Keratinocyte (primary cell): ENCODE measurements around the gene ZNF784. TPM values are rescaled to one million over a fixed set of nuclear protein-coding genes. Genes with fewer than 3 reads are reported as not detected.

Experiments used
- DNase-seq: peaks from one replicate; pipeline ENCODE4 v3.0.0-alpha.2; 2011; ENCODE audit warnings: low read depth, missing footprints, low spot score
- FAIRE-seq: peaks from 2 replicates; lab custom pipeline; 2011; peaks lifted over from hg19 to GRCh38; lab: Jason Lieb, UNC
- H2AFZ ChIP-seq: 2 replicates; pipeline ENCODE4 v1.6.0; 2012; ENCODE audit warnings: low read length, control low read depth, inconsistent platforms; ENCODE audit not compliant: control insufficient read depth
- H3K27ac ChIP-seq: 2 replicates; pipeline ENCODE4 v1.5.1; 2011; ENCODE audit warnings: low read length; ENCODE audit not compliant: control insufficient read depth, insufficient read depth
- H3K27me3 ChIP-seq: 3 replicates; pipeline ENCODE4 v1.6.0; 2011; ENCODE audit warnings: low read length; ENCODE audit not compliant: control insufficient read depth, insufficient read depth; ENCODE audit errors: extremely low read depth
- H3K36me3 ChIP-seq, 2 experiments: 2 replicates in 1 of 2; 3 replicates in 1 of 2; pipeline ENCODE4 v1.5.1; 2011; ENCODE audit warnings: low read length in 2 of 2, mild to moderate bottlenecking in 1 of 2; ENCODE audit not compliant: control insufficient read depth in 2 of 2, insufficient read depth in 2 of 2; ENCODE audit errors: extremely low read depth in 1 of 2
- H3K4me1 ChIP-seq: 3 replicates; pipeline ENCODE4 v1.5.1; 2011; ENCODE audit warnings: low read length; ENCODE audit not compliant: control insufficient read depth, insufficient read depth; ENCODE audit errors: extremely low read depth
- H3K4me2 ChIP-seq: 3 replicates; pipeline ENCODE4 v1.6.0; 2011; ENCODE audit warnings: low read depth, low read length; ENCODE audit not compliant: control insufficient read depth, insufficient read depth; ENCODE audit errors: extremely low read depth
- H3K4me3 ChIP-seq, 3 experiments: fragments of 200-600 bp in 1 of 3; sonication (generic) in 1 of 3; 2 replicates in 2 of 3; 3 replicates in 1 of 3; pipeline ENCODE4 v1.5.1; 2011 to 2016; ENCODE audit warnings: low read length in 3 of 3, mild to moderate bottlenecking in 3 of 3, control low read depth in 2 of 3, inconsistent platforms in 1 of 3, low read depth in 1 of 3, mixed read lengths in 1 of 3, mixed run types in 1 of 3, moderate library complexity in 1 of 3; ENCODE audit not compliant: control insufficient read depth in 2 of 3, insufficient read depth in 2 of 3; ENCODE audit errors: extremely low read depth in 1 of 3
- H3K79me2 ChIP-seq: 2 replicates; pipeline ENCODE4 v1.6.0; 2012; ENCODE audit warnings: low read length; ENCODE audit not compliant: control insufficient read depth, insufficient read depth
- H3K9ac ChIP-seq: 3 replicates; pipeline ENCODE4 v1.6.0; 2011; ENCODE audit warnings: low read length; ENCODE audit not compliant: control insufficient read depth, insufficient read depth; ENCODE audit errors: extremely low read depth
- H3K9me1 ChIP-seq: 3 replicates; pipeline ENCODE4 v1.6.0; 2011; ENCODE audit warnings: low read length; ENCODE audit not compliant: control insufficient read depth, insufficient read depth; ENCODE audit errors: extremely low read depth
- H3K9me3 ChIP-seq: 2 replicates; pipeline ENCODE4 v1.5.1; 2012; ENCODE audit warnings: low read depth, low read length; ENCODE audit not compliant: control insufficient read depth
- H4K20me1 ChIP-seq: 3 replicates; pipeline ENCODE4 v1.6.0; 2011; ENCODE audit warnings: low read length; ENCODE audit not compliant: control insufficient read depth, insufficient read depth; ENCODE audit errors: extremely low read depth
- EZH2 ChIP-seq: IDR thresholded peaks from one replicate; pipeline ENCODE4 v1.6.1; 2012; ENCODE audit warnings: inconsistent platforms, mild to moderate bottlenecking, low read length, moderate library complexity
- dilution Hi-C: fragments of 300-500 bp; cut with MboI; formaldehyde crosslinking; loops from one replicate; pipeline ENCODE4 v1.7.0; 2020; ENCODE audit warnings: low sequenced_read_pairs; ENCODE audit not compliant: extremely low pct_ligation_motif_present
- polyA plus RNA-seq, 5 experiments: library from polyadenylated mRNA; depleted of rRNA in 3 of 5; stranded (reverse) in 3 of 5; stranded (forward) in 1 of 5; unstranded in 1 of 5; fragments of >200 nt; gene quantifications; 1 replicate in 1 of 5; 2 replicates in 3 of 5; 3 replicates in 1 of 5; pipeline versions ENCODE4 v1.2.1 to v1.2.3, GENCODE V29; 2011 to 2012; ENCODE audit warnings: missing spikeins in 2 of 5, low read depth in 1 of 5, low replicate concordance in 1 of 5
- TF ChIP-seq, protein P1 (sequence below), 3 experiments: IDR thresholded peaks in 1 of 3; conservative IDR thresholded peaks in 1 of 3; optimal IDR thresholded peaks in 1 of 3; 2 replicates in 2 of 3; 3 replicates in 1 of 3; pipeline versions ENCODE3 to v1.5.1; 2011; ENCODE audit warnings: low read length in 3 of 3, mild to moderate bottlenecking in 3 of 3, moderate library complexity in 2 of 3, control low read depth in 1 of 3, inconsistent platforms in 1 of 3; ENCODE audit not compliant: insufficient read depth in 2 of 3; ENCODE audit errors: extremely low read depth in 1 of 3

The ZNF784 gene
- polyA plus RNA-seq, 1 donor (not counting 4 experiments of a cell fraction or from before 2014, with no cell fraction given) = 2.1 TPM

GRCh38 chr19:55650602-55651230, 26.4 kb upstream of the ZNF784 start:
- Histone ChIP-seq H2AFZ (no peak overlapping the region), H3K9me3 (no peaks in the 10 kb centered on the region), H3K9ac (no peak overlapping the region), H3K9me1 (no peaks in the 10 kb centered on the region), H3K4me2 (no peak overlapping the region), H3K27ac (no peak overlapping the region), H3K27me3 (no peaks in the 10 kb centered on the region), H3K4me1 (peaks cover 11% of the 10 kb centered on the region), H3K4me3 (no peak overlapping the region), H3K36me3 (peaks cover 2 to 3% of the 10 kb centered on the region in 2 experiments), H4K20me1 (no peaks in the 10 kb centered on the region), H3K79me2 (peaks cover 11% of the 10 kb centered on the region)
- TF ChIP-seq, protein P1, sequence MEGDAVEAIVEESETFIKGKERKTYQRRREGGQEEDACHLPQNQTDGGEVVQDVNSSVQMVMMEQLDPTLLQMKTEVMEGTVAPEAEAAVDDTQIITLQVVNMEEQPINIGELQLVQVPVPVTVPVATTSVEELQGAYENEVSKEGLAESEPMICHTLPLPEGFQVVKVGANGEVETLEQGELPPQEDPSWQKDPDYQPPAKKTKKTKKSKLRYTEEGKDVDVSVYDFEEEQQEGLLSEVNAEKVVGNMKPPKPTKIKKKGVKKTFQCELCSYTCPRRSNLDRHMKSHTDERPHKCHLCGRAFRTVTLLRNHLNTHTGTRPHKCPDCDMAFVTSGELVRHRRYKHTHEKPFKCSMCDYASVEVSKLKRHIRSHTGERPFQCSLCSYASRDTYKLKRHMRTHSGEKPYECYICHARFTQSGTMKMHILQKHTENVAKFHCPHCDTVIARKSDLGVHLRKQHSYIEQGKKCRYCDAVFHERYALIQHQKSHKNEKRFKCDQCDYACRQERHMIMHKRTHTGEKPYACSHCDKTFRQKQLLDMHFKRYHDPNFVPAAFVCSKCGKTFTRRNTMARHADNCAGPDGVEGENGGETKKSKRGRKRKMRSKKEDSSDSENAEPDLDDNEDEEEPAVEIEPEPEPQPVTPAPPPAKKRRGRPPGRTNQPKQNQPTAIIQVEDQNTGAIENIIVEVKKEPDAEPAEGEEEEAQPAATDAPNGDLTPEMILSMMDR (optimal IDR thresholded peaks at IDR 0.05 in 1 of 3, IDR thresholded peaks at IDR 0.05 in 1 of 3, conservative IDR thresholded peaks at IDR 0.05 in 1 of 3; ENCODE audit: extremely low read depth in 1 of 3, insufficient read depth in 2 of 3, low read length in 3 of 3) = no peak
- no peak for TF ChIP-seq EZH2
- no peak for FAIRE-seq
- DNase-seq = no peak
- dilution Hi-C loops = no loop called here

DNA sequence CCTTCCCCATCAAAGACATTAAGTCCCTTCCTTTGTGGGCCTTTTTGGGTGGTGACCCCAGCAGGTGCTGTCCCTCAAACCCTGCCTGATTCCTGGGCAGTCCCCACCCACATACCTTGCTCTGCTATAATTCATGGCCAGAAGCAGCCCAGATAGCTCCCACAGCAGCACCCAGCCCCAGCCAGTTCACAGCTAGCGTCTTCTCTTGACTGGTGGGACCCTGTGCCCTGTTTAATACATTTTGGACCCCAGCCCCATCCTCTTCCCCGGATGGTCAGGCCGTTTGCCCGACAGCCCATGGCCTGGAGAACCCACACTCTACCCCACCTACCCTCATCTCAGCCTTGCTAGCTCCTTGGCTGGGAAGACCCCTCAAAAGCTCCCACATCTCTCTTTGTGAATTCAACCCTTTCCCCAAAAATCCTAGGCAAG, 25.8 kb upstream of the ZNF784 start:
- dilution Hi-C loops = no loop called here
- Histone ChIP-seq H2AFZ (no peak overlapping the region), H3K9me1 (no peaks in the 10 kb centered on the region), H3K9ac (no peak overlapping the region), H3K27ac (no peak overlapping the region), H4K20me1 (no peaks in the 10 kb centered on the region), H3K4me2 (no peak overlapping the region), H3K9me3 (no peaks in the 10 kb centered on the region), H3K79me2 (peaks cover 11% of the 10 kb centered on the region), H3K4me3 (no peak overlapping the region), H3K27me3 (no peaks in the 10 kb centered on the region), H3K4me1 (peaks cover 11% of the 10 kb centered on the region), H3K36me3 (peaks cover 6 to 7% of the 10 kb centered on the region in 2 experiments)
- DNase-seq (no peak), FAIRE-seq (no peak)
- TF ChIP-seq EZH2 = no peak
- TF ChIP-seq, protein P1 (optimal IDR thresholded peaks at IDR 0.05 in 1 of 3, IDR thresholded peaks at IDR 0.05 in 1 of 3, conservative IDR thresholded peaks at IDR 0.05 in 1 of 3; ENCODE audit: extremely low read depth in 1 of 3, insufficient read depth in 2 of 3, low read length in 3 of 3) = no peak
